Common myeloid progenitor, CD34-positive (primary cell): Measurements from ENCODE around the gene EFNA5.

Experiments used
- CTCF ChIA-PET: fragments of 350-600 bp; sonication (Branson Sonifier 250); formaldehyde crosslinking; loops from one replicate; lab custom pipeline; 2021; ENCODE audit warnings: antibody characterized with exemption; lab: Charles Lee
- POLR2A ChIA-PET: fragments of 350-600 bp; sonication (Branson Sonifier 250); formaldehyde crosslinking; loops from one replicate; lab custom pipeline; 2021; ENCODE audit warnings: antibody characterized with exemption; lab: Charles Lee
- DNase-seq, 3 donors: peaks; one replicate each; pipeline versions ENCODE4 v3.0.0 to v3.0.0-alpha.2; 2013
- H3K27ac ChIP-seq, 2 experiments: 1 replicate in 1 of 2; 2 replicates in 1 of 2; pipeline ENCODE4 v1.7.0; 2013; ENCODE audit warnings: inconsistent platforms in 2 of 2, low read length in 2 of 2, mild to moderate bottlenecking in 2 of 2, low read depth in 1 of 2, moderate library complexity in 1 of 2; ENCODE audit not compliant: severe bottlenecking in 2 of 2, insufficient read depth in 1 of 2, poor library complexity in 1 of 2
- H3K27me3 ChIP-seq, 5 experiments: replicated peaks in 2 of 5; 1 replicate in 3 of 5; 2 replicates in 2 of 5; pipeline versions ENCODE4 v1.6.1 to v1.7.0; 2013; ENCODE audit warnings: low read length in 4 of 5, mild to moderate bottlenecking in 2 of 5, moderate library complexity in 2 of 5, inconsistent platforms in 1 of 5; ENCODE audit not compliant: insufficient read depth in 5 of 5, control insufficient read depth in 4 of 5
- H3K36me3 ChIP-seq, 4 experiments: 1 replicate in 2 of 4; 2 replicates in 2 of 4; pipeline versions ENCODE4 v1.6.1 to v1.7.0; 2013; ENCODE audit warnings: low read length in 3 of 4, control low read depth in 1 of 4, mild to moderate bottlenecking in 1 of 4; ENCODE audit not compliant: control insufficient read depth in 4 of 4, insufficient read depth in 4 of 4
- H3K4me1 ChIP-seq, 4 experiments: 1 replicate in 3 of 4; 2 replicates in 1 of 4; pipeline versions ENCODE4 v1.6.1 to v1.7.1; 2013; ENCODE audit warnings: low read length in 3 of 4, mild to moderate bottlenecking in 3 of 4, control low read depth in 1 of 4, inconsistent platforms in 1 of 4, moderate library complexity in 1 of 4; ENCODE audit not compliant: control insufficient read depth in 4 of 4, insufficient read depth in 4 of 4; ENCODE audit errors: control extremely low read depth in 1 of 4
- H3K4me3 ChIP-seq, 7 experiments: 1 replicate in 4 of 7; 2 replicates in 3 of 7; pipeline versions ENCODE4 v1.5.1 to v1.7.0; 2013; ENCODE audit warnings: mild to moderate bottlenecking in 7 of 7, low read length in 6 of 7, moderate library complexity in 6 of 7, inconsistent platforms in 2 of 7, low read depth in 2 of 7, control low read depth in 1 of 7; ENCODE audit not compliant: insufficient read depth in 4 of 7, control insufficient read depth in 1 of 7; ENCODE audit errors: extremely low read depth in 1 of 7
- H3K9me3 ChIP-seq, 5 experiments: 1 replicate in 4 of 5; 2 replicates in 1 of 5; pipeline versions ENCODE4 v1.6.1 to v1.7.1; 2013; ENCODE audit warnings: low read length in 4 of 5, mild to moderate bottlenecking in 2 of 5, inconsistent platforms in 1 of 5, low read depth in 1 of 5, moderate library complexity in 1 of 5; ENCODE audit not compliant: control insufficient read depth in 4 of 5, insufficient read depth in 2 of 5; ENCODE audit errors: control extremely low read depth in 1 of 5
- WGBS: methylation state at CpG from one replicate; pipeline ENCODE4 v1.1.5; 2013; ENCODE audit not compliant: insufficient coverage; 5-methylcytosine and 5-hydroxymethylcytosine counted together

EFNA5 gene

DNA sequence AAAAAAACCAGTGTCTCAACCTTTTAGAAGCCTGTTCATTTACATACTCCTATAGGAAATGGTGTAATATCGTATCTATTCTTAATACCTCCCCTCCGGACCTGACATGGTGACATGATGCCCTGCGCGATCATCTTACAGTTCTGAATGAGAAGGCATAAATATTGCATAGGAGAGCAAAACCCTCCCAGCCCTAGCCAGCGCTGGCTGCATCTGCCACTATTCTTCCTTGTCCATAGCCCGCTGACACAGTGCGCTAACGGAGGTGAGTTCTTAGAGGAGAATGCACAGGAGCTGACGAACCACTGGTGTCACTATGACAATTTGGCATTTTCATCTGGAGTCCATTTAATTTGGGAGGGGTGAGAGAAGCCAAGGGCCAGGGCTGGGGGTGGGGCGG lies 290.1 kb downstream of the EFNA5 start:
- no peak overlapping the region for H3K4me3 ChIP-seq
- ChIA-PET CTCF (no interaction called here), POLR2A (no interaction called here)
- H3K27ac ChIP-seq = no peak overlapping the region
- no peak for DNase-seq
- peaks cover 0 to 5% (median 0%) of the 10 kb centered on the region in 4 experiments for H3K4me1 ChIP-seq
- no peaks in the 10 kb centered on the region for H3K27me3 ChIP-seq
- no peaks in the 10 kb centered on the region for H3K36me3 ChIP-seq
- 98% methylated on average over 7 of the region's 10 CpGs for WGBS
- H3K9me3 ChIP-seq = no peaks in the 10 kb centered on the region

DNA sequence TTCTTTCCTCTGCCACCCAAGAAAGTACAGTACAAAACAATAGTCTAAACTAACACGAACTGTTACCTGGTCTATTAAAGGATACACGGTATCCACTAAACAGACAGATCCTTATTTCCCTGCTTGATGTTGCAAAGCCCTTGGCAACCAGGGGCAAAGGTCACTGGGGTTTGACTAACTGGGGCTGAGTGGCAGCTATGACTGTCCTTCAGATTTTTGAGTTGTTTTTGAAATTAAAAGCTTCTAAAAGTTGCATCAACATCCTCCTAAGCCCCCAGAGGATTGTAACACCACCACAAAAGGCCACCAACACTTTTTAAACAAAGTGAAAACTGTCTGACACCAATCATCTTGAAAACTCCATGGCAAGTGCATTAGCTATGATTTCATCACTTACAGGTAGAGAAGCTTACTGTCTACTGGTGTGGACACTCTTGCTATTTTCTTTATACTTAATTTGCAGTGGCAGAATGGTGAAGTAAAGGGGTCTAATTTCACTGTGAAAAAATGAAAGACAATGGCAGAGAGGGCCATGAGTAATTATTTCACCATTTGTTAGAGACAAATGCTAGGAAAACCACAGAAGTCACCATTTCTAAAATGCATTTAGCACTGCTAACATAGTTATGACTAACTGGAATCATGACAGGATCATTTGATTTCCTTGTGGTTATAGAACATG lies 292.4 kb downstream of the EFNA5 start:
- DNase-seq = no peak
- Histone ChIP-seq H3K27me3 (no peaks in the 10 kb centered on the region), H3K4me3 (no peak overlapping the region), H3K36me3 (no peaks in the 10 kb centered on the region), H3K9me3 (no peaks in the 10 kb centered on the region), H3K4me1 (peaks cover 0 to 5% (median 0%) of the 10 kb centered on the region in 4 experiments), H3K27ac (no peak overlapping the region)
- ChIA-PET POLR2A (no interaction called here), CTCF (no interaction called here)
- WGBS = 100% methylated on average over 1 of the region's 2 CpGs

DNA sequence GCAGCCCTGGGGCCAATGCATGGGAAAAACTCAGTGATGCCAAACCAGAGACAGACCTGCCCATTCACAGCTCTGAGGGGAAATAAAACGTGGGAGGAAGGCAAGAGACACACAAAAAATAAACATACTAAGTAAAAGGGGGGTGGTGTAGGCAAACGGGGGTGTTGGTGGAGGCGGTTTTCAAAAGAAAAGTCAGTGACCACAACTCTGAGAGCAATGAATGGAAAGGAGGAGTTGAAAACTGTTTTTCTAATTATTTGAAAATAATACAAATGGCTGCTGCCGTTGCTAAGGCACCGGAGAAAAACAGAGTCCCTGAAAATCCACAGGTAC lies 293.5 kb downstream of the EFNA5 start:
- no peak for DNase-seq
- no peaks in the 10 kb centered on the region for H3K9me3 ChIP-seq
- ChIA-PET CTCF (interaction anchor here (1.0 kb wide), 1 partner anchor 17 kb away, joined by 3 read pairs; no protein-coding TSS in a partner anchor), POLR2A (no interaction called here)
- H3K27ac ChIP-seq = no peak overlapping the region
- no peaks in the 10 kb centered on the region for H3K36me3 ChIP-seq
- H3K4me1 ChIP-seq = peaks cover 0 to under 1% (median 0%) of the 10 kb centered on the region in 4 experiments
- 97% methylated on average over 4 of the region's 5 CpGs for WGBS
- no peaks in the 10 kb centered on the region for H3K27me3 ChIP-seq
- no peak overlapping the region for H3K4me3 ChIP-seq

DNA sequence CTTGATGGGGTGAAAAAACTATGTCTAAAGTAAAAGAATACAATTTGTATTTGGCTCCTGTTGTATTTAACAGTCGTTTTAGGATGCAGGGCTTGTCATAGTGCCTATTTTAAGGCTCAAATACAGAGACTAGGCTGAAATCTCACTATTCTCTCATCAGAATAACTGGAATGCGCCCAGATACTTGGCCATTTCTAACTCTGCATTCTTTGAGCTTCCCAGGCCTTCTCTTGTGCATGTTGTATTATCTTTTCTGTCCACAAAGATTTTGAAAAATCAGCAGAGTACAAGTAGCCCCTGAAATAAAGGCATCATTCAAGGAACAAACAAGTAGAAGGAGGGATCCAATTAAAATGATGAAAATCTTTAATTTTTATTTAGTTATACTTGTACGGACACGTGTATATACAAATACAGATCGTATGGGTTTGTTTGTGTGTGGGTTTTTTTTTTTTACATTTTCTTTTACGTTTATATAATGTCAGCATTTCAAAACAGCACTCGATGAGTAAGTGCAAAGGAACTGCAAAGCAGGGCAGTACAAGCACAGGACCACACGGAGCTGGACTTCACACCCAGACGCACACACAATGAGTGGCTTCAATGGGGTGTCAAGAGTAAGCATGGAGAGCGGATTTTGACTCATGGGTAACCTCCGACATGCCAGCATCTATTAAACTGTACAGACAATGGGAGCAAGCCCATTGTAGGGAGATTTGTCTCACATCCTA lies 294.0 kb downstream of the EFNA5 start:
- no peak overlapping the region for H3K4me3 ChIP-seq
- H3K27me3 ChIP-seq = no peaks in the 10 kb centered on the region
- WGBS = 96% methylated on average over 6 of the region's 11 CpGs
- H3K4me1 ChIP-seq = no peaks in the 10 kb centered on the region
- ChIA-PET CTCF (interaction anchor here (1.0 kb wide), 1 partner anchor 17 kb away, joined by 3 read pairs; no protein-coding TSS in a partner anchor), POLR2A (no interaction called here)
- no peak overlapping the region for H3K27ac ChIP-seq
- no peak for DNase-seq
- no peaks in the 10 kb centered on the region for H3K9me3 ChIP-seq
- no peaks in the 10 kb centered on the region for H3K36me3 ChIP-seq

DNA sequence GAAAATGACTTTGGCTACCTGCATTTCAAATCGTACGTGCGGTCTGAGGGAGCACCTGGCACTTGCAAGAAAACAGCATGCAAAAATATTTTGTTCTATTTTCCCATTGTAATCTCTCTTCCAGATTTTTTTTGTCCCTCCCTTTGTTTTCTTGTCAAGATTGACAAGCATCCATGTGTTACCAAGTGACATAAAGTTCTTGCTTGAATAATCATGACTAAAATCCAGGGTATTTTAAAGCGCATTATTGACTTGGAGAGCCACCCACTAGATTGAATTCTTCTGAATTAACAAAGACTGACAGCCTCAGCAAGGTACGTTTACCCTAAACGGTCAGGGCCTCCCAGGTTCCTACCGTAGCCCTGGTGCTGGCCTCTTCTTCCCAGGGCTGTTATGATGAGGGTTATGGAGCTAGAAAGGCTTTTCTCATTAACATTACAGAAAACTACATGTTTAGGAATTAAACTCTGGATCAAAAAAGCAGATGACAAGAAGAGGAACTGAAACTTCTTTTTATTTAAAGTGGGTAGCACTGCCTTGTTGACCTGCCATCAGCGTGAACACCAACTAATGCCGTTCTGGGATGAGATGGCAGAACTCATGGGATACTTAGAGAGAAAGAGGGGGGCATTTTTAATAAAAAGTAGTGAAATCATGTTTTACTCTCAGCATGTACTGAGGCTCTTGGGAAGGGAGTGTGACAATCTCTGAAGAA lies 297.0 kb downstream of the EFNA5 start:
- Histone ChIP-seq H3K27ac (no peak overlapping the region), H3K4me1 (no peaks in the 10 kb centered on the region), H3K9me3 (no peaks in the 10 kb centered on the region), H3K36me3 (no peaks in the 10 kb centered on the region), H3K4me3 (no peak overlapping the region), H3K27me3 (no peaks in the 10 kb centered on the region)
- ChIA-PET CTCF (no interaction called here), POLR2A (no interaction called here)
- WGBS = 89% methylated on average over 6 of the region's 9 CpGs
- DNase-seq = no peak

DNA sequence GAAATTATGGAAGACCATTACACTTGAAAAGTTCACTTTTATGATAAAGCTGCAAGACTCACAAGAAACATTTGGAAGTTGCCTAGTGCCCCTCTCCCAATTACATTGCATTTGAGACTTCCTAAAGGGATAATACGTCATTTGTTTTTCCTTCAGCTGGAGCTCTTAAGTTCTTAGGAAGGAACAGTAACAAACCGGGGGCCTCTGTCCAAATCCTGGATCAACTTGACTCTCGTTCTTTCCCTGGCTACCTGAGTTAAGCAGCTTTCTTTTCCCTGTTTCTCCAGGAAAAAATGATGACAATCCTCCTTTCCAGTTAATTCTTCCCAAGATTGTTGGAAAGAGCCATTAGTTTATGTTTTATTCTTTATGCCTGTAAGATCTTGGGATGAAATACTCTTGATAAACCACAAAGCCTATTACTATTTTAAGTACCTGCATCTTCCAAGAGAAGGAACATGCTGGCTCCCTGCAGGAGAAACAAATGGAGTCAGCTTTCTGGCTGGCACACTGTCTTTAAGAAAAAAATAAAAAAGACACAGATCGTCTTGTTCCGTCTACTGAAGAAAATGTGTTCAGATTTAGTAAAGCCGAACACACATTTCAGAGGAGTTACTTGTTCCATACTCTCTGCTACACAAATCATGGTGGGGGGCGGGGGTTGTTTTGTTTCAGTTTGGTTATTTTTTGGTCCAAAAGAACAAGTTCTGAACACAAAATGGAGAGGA lies 297.9 kb downstream of the EFNA5 start:
- 94% methylated on average over 6 of the region's 7 CpGs for WGBS
- no peaks in the 10 kb centered on the region for H3K9me3 ChIP-seq
- H3K36me3 ChIP-seq = no peaks in the 10 kb centered on the region
- ChIA-PET CTCF (no interaction called here), POLR2A (no interaction called here)
- no peak for DNase-seq
- no peaks in the 10 kb centered on the region for H3K4me1 ChIP-seq
- no peak overlapping the region for H3K4me3 ChIP-seq
- H3K27ac ChIP-seq = no peak overlapping the region
- no peaks in the 10 kb centered on the region for H3K27me3 ChIP-seq
